Fibroblast of lung (primary cell): ENCODE data around the gene SCAPER. TPM values are rescaled to one million over a fixed set of nuclear protein-coding genes. Genes with fewer than 3 reads are reported as not detected.
A peak's percentile ranks its signal among the peaks of the same experiment; 100 is the strongest.
"Not testable (repeated sequence)": the region's sequence is repeated elsewhere in the genome, so short reads cannot be mapped to it uniquely, and the experiment has no call there.

Experiments
- DNase-seq, 2 donors: peaks; one replicate each; pipeline versions ENCODE4 v3.0.0 to v3.0.0-alpha.2; 2010; ENCODE audit warnings: low read depth in 2 of 2
- H2AFZ ChIP-seq: 2 replicates; pipeline ENCODE4 v1.5.1; 2012; ENCODE audit warnings: low read length, control low read depth, inconsistent platforms
- H3K27ac ChIP-seq: 2 replicates; pipeline ENCODE4 v1.5.1; 2011; ENCODE audit warnings: low read length, control low read depth; ENCODE audit not compliant: insufficient read depth
- H3K27me3 ChIP-seq: 2 replicates; pipeline ENCODE4 v1.5.1; 2011; ENCODE audit warnings: mild to moderate bottlenecking, low read length; ENCODE audit not compliant: control insufficient read depth, insufficient read depth
- H3K36me3 ChIP-seq: 2 replicates; pipeline ENCODE4 v1.5.1; 2011; ENCODE audit warnings: low read length; ENCODE audit not compliant: control insufficient read depth, insufficient read depth
- H3K4me1 ChIP-seq: 2 replicates; pipeline ENCODE4 v1.5.1; 2011; ENCODE audit warnings: low read length; ENCODE audit not compliant: control insufficient read depth, insufficient read depth; ENCODE audit errors: extremely low read depth
- H3K4me2 ChIP-seq: 2 replicates; pipeline ENCODE4 v1.5.1; 2011; ENCODE audit warnings: low read length, control low read depth; ENCODE audit not compliant: insufficient read depth; ENCODE audit errors: extremely low read depth
- H3K4me3 ChIP-seq, 4 experiments: fragments of 200-600 bp in 1 of 4; sonication (generic) in 1 of 4; replicated peaks in 1 of 4; 2 replicates each; pipeline ENCODE4 v1.5.1; 2011 to 2016; ENCODE audit warnings: low read length in 4 of 4, low read depth in 3 of 4, mild to moderate bottlenecking in 3 of 4, control low read depth in 2 of 4, inconsistent platforms in 1 of 4, mixed read lengths in 1 of 4; ENCODE audit not compliant: insufficient read depth in 1 of 4; ENCODE audit errors: control extremely low read depth in 1 of 4
- H3K79me2 ChIP-seq: 2 replicates; pipeline ENCODE4 v1.5.1; 2012; ENCODE audit warnings: mild to moderate bottlenecking, low read length, inconsistent platforms; ENCODE audit not compliant: control insufficient read depth, insufficient read depth
- H3K9ac ChIP-seq: 2 replicates; pipeline ENCODE4 v1.5.1; 2011; ENCODE audit warnings: mild to moderate bottlenecking, low read length, control low read depth; ENCODE audit not compliant: insufficient read depth
- H3K9me3 ChIP-seq: 2 replicates; pipeline ENCODE4 v1.5.1; 2012; ENCODE audit warnings: low read depth, low read length; ENCODE audit not compliant: control insufficient read depth, insufficient read depth
- H4K20me1 ChIP-seq: 2 replicates; pipeline ENCODE4 v1.5.1; 2011; ENCODE audit warnings: low read length; ENCODE audit not compliant: control insufficient read depth, insufficient read depth; ENCODE audit errors: extremely low read depth
- CTCF ChIP-seq, 2 donors: IDR thresholded peaks in 1 of 2; conservative IDR thresholded peaks in 1 of 2; 1 replicate in 1 of 2; 2 replicates in 1 of 2; pipeline ENCODE4 v1.5.1; 2011 to 2012; ENCODE audit warnings: low read length in 2 of 2, control low read depth in 1 of 2, inconsistent platforms in 1 of 2, low read depth in 1 of 2, mild to moderate bottlenecking in 1 of 2
- EZH2 ChIP-seq: IDR thresholded peaks from 2 replicates; pipeline ENCODE4 v1.5.1; 2012; ENCODE audit warnings: low read length, control low read depth, mild to moderate bottlenecking; ENCODE audit errors: missing control alignments
- polyA plus RNA-seq, 2 donors: library from polyadenylated mRNA; depleted of rRNA in 1 of 2; stranded (reverse) in 1 of 2; unstranded in 1 of 2; fragments of >200 nt; gene quantifications; 2 replicates each; pipeline ENCODE4 v1.2.1, GENCODE V29; 2011 to 2012; ENCODE audit warnings: missing spikeins in 1 of 2
- total RNA-seq: library from RNA; depleted of rRNA; stranded (reverse); fragments of >200 nt; gene quantifications from 2 replicates; pipeline ENCODE4 v1.2.1, GENCODE V29; 2014

The SCAPER gene
- total and polyA plus RNA-seq, 2 donors (not counting 1 experiment from before 2014, with no cell fraction given): 2.3 to 9.1 TPM

GRCh38 chr15:76732321-76732720 lies 172.8 kb downstream of the SCAPER start:
- not testable (repeated sequence) for H3K36me3 ChIP-seq, H3K27ac ChIP-seq, H3K79me2 ChIP-seq, H3K4me1 ChIP-seq, H2AFZ ChIP-seq, H3K27me3 ChIP-seq, H4K20me1 ChIP-seq, DNase-seq, H3K9ac ChIP-seq, H3K4me3 ChIP-seq, H3K4me2 ChIP-seq, H3K9me3 ChIP-seq
- peak in 1 of 2 donors; percentile 12 for TF ChIP-seq CTCF (conservative IDR thresholded peaks at IDR 0.05 in 1 of 2, IDR thresholded peaks at IDR 0.05 in 1 of 2; ENCODE audit: low read depth in 1 of 2, low read length in 2 of 2)

- Histone ChIP-seq H3K9me3 (no peaks in the 10 kb centered on the region), H3K27me3 (no peaks in the 10 kb centered on the region), H3K79me2 (no peaks in the 10 kb centered on the region), H3K27ac (no peak overlapping the region), H2AFZ (no peak overlapping the region), H3K9ac (no peak overlapping the region), H3K36me3 (no peaks in the 10 kb centered on the region), H3K4me1 (no peaks in the 10 kb centered on the region), H3K4me3 (no peak overlapping the region), H4K20me1 (no peaks in the 10 kb centered on the region), H3K4me2 (no peak overlapping the region)
- peak in 1 of 2 donors; percentile 39 for DNase-seq
- TF ChIP-seq CTCF (conservative IDR thresholded peaks at IDR 0.05 in 1 of 2, IDR thresholded peaks at IDR 0.05 in 1 of 2; ENCODE audit: low read depth in 1 of 2, low read length in 2 of 2) (no peak), EZH2 (no peak)
These were observed 174.9 kb downstream of the SCAPER start for GRCh38 chr15:76730262-76730661.

- Histone ChIP-seq H3K79me2 (no peaks in the 10 kb centered on the region), H3K9me3 (no peaks in the 10 kb centered on the region), H3K9ac (no peak overlapping the region), H3K4me2 (no peak overlapping the region), H3K4me3 (no peak overlapping the region), H4K20me1 (no peaks in the 10 kb centered on the region), H3K27me3 (no peaks in the 10 kb centered on the region), H3K36me3 (no peaks in the 10 kb centered on the region), H3K27ac (no peak overlapping the region), H2AFZ (no peak overlapping the region), H3K4me1 (no peaks in the 10 kb centered on the region)
- TF ChIP-seq EZH2 (no peak), CTCF (conservative IDR thresholded peaks at IDR 0.05 in 1 of 2, IDR thresholded peaks at IDR 0.05 in 1 of 2; ENCODE audit: low read depth in 1 of 2, low read length in 2 of 2) (no peak)
- no peak for DNase-seq
These were observed 186.3 kb downstream of the SCAPER start for GRCh38 chr15:76718863-76719262.
